ENCODE data around the gene NFKBIB.
"Not testable (repeated sequence)": the region's sequence is repeated elsewhere in the genome, so short reads cannot be mapped to it uniquely, and the experiment has no call there.

NFKBIB gene

DNA sequence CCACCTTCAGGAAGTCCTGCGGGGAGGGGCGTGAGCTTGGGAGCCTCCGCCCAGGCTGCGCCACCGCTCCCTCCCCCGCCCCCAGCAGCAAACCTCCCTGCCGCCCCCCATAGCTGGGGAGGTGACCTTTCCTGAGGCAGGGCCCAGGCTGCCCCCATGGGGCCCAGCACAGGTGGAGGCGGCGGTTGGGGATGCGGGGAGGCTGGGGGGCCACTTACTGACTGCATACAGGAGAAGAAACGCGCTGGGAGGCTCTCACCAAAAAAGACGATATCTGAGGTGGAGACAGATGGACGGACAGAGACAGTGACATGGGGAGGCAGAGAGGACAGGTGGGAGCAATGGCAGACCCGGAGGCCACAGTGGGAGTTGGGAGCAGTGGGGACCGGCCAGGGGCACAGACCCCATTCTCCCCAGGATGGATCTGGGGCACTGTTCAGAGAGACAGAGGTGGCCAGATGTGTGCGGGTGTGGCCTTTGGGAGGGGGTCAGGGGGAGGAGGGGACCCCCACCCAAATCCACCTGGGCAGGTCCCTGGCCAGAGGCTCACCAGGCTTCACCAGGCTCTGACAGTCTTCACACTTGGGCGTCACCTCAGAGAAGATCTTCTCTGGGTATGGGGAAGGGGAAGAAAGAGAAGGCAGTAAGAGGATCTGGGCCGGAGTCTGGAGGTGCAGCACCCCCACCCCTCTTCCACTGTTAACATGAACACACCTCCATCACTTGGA lies 18.7 kb upstream of the NFKBIB start:
- H3K4me3 Mint-ChIP-seq: no peak overlapping the region
- peak overlapping the region; percentile 82 for H3K27ac Mint-ChIP-seq
- no peaks in the 10 kb centered on the region for H3K27me3 Mint-ChIP-seq
- ATAC-seq (ENCODE audit: low read depth): no peak
- no peak for DNase-seq (ENCODE audit: low spot score in 2 of 2)
- no peaks in the 10 kb centered on the region for H3K9me3 Mint-ChIP-seq
- peaks cover 6% of the 10 kb centered on the region for H3K36me3 Mint-ChIP-seq
- peaks cover 32% of the 10 kb centered on the region for H3K4me1 Mint-ChIP-seq

GRCh38 chr19:38883286-38883685 lies 16.5 kb upstream of the NFKBIB start:
- H3K27ac Mint-ChIP-seq: peak overlapping the region; percentile 31
- ATAC-seq (ENCODE audit: low read depth) (no peak), DNase-seq (ENCODE audit: low spot score in 2 of 2) (no peak)
- no peaks in the 10 kb centered on the region for H3K9me3 Mint-ChIP-seq
- peaks cover 16% of the 10 kb centered on the region for H3K4me1 Mint-ChIP-seq
- H3K27me3 Mint-ChIP-seq: no peaks in the 10 kb centered on the region
- H3K4me3 Mint-ChIP-seq: no peak overlapping the region
- peaks cover 6% of the 10 kb centered on the region for H3K36me3 Mint-ChIP-seq

DNA sequence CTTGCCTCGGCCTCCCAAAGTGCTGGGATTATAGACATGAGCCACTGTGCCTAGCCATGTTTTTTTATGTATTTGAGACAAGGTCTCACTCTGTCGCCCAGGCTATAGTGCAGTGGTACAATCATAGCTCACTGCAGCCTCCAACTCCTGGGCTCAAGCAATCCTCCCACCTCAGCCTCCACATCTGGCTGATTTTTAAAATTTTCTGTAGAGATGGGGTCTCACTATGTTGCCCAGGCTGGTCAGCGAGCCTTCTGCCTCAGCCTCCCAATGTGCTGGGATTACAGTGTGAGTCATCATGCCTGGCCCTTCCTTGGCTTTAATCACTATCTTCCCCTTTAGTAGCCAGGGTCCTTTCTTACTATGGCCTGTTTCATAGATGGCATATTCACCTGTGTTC lies 15.1 kb upstream of the NFKBIB start:
- H3K27ac Mint-ChIP-seq: not testable (repeated sequence)

DNA sequence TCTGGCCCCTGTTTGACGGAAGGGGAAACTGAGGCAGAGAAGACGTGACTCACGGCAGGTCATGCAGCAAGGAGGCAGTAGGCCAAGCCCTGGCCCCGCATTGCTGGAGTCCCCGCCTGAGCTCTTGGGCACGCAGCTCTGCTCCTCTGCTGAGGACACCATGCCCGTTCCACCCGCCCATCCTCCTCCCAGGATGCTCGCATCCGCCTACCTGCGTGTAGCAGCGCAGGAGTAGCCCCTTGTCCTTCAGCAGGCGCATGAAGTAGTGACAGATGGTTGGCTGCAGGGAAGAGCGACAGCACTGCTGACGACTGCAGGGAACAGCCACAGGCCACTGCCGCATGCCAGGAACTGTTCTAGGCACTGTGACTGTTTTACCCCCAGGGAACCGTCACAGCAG lies 10.9 kb upstream of the NFKBIB start:
- Mint-ChIP-seq H3K4me1 (no peaks in the 10 kb centered on the region), H3K9me3 (no peaks in the 10 kb centered on the region), H3K4me3 (no peak overlapping the region), H3K36me3 (peaks cover 9% of the 10 kb centered on the region), H3K27ac (no peak overlapping the region), H3K27me3 (no peaks in the 10 kb centered on the region)
- no peak for DNase-seq (ENCODE audit: low spot score in 2 of 2)
- no peak for ATAC-seq (ENCODE audit: low read depth)

More for the DNA sequence above, 15.1 kb upstream of the NFKBIB start:
- not testable (repeated sequence) for H3K36me3 Mint-ChIP-seq; DNase-seq (ENCODE audit: low spot score in 2 of 2); ATAC-seq (ENCODE audit: low read depth); H3K4me1 Mint-ChIP-seq; H3K9me3 Mint-ChIP-seq; H3K27me3 Mint-ChIP-seq; H3K4me3 Mint-ChIP-seq

- no peaks in the 10 kb centered on the region for H3K27me3 Mint-ChIP-seq
- H3K4me3 Mint-ChIP-seq: no peak overlapping the region
- H3K9me3 Mint-ChIP-seq: no peaks in the 10 kb centered on the region
- H3K36me3 Mint-ChIP-seq: peaks cover 12% of the 10 kb centered on the region
- DNase-seq (ENCODE audit: low spot score in 2 of 2): no peak
- ATAC-seq (ENCODE audit: low read depth): no peak
- no peak overlapping the region for H3K27ac Mint-ChIP-seq
- H3K4me1 Mint-ChIP-seq: peaks cover 3% of the 10 kb centered on the region
Measured at GRCh38 chr19:38889803-38890202, 10.0 kb upstream of the NFKBIB start.

- DNase-seq (ENCODE audit: low spot score in 2 of 2) (no peak), ATAC-seq (ENCODE audit: low read depth) (no peak)
- H3K4me3 Mint-ChIP-seq: no peak overlapping the region
- H3K27me3 Mint-ChIP-seq: no peaks in the 10 kb centered on the region
- H3K27ac Mint-ChIP-seq: no peak overlapping the region
- H3K4me1 Mint-ChIP-seq: peaks cover 3% of the 10 kb centered on the region
- peaks cover 10% of the 10 kb centered on the region for H3K36me3 Mint-ChIP-seq
- no peaks in the 10 kb centered on the region for H3K9me3 Mint-ChIP-seq
Measured at GRCh38 chr19:38890686-38891085, 9.1 kb upstream of the NFKBIB start.

- peaks cover 5% of the 10 kb centered on the region for H3K4me1 Mint-ChIP-seq
- H3K4me3 Mint-ChIP-seq: no peak overlapping the region
- H3K9me3 Mint-ChIP-seq: no peaks in the 10 kb centered on the region
- ATAC-seq (ENCODE audit: low read depth): no peak
- peaks cover 12% of the 10 kb centered on the region for H3K36me3 Mint-ChIP-seq
- no peaks in the 10 kb centered on the region for H3K27me3 Mint-ChIP-seq
- no peak for DNase-seq (ENCODE audit: low spot score in 2 of 2)
- no peak overlapping the region for H3K27ac Mint-ChIP-seq
Measured at GRCh38 chr19:38891771-38892170, 8.0 kb upstream of the NFKBIB start.

GRCh38 chr19:38892841-38893240 lies 6.9 kb upstream of the NFKBIB start:
- DNase-seq (ENCODE audit: low spot score in 2 of 2) (no peak), ATAC-seq (ENCODE audit: low read depth) (no peak)
- Mint-ChIP-seq H3K4me1 (peaks cover 11% of the 10 kb centered on the region), H3K9me3 (no peaks in the 10 kb centered on the region), H3K36me3 (peaks cover 12% of the 10 kb centered on the region), H3K4me3 (no peak overlapping the region), H3K27ac (no peak overlapping the region), H3K27me3 (no peaks in the 10 kb centered on the region)

DNA sequence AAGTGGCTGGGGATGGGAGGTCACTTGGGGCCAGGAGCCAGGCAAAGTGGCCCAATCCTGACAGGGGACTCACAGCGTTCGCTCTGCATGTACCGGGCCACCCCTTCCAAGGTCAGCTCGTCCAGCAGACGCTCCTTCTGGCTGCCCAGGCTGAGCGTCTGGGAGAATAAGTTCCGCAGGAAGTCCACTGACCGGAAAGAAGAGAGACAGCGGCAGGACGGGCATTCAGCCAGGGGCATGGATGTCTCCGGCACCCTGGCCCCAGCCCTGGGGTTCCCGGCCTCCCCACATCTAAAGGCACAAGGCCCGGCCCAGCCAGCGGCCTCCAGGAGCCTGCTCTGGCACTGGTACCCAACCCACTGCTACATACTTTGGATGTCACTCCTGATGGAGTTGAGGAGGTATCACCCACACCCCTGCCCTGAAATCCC lies 6.4 kb upstream of the NFKBIB start:
- Mint-ChIP-seq H3K4me1 (peaks cover 14% of the 10 kb centered on the region), H3K36me3 (peaks cover 12% of the 10 kb centered on the region), H3K27me3 (no peaks in the 10 kb centered on the region), H3K27ac (no peak overlapping the region), H3K4me3 (no peak overlapping the region), H3K9me3 (no peaks in the 10 kb centered on the region)
- ATAC-seq (ENCODE audit: low read depth): no peak
- no peak for DNase-seq (ENCODE audit: low spot score in 2 of 2)

- Mint-ChIP-seq H3K27me3 (no peaks in the 10 kb centered on the region), H3K27ac (peak overlapping the region; percentile 77), H3K4me3 (no peak overlapping the region), H3K36me3 (peaks cover 9% of the 10 kb centered on the region), H3K9me3 (no peaks in the 10 kb centered on the region), H3K4me1 (peaks cover 21% of the 10 kb centered on the region)
- DNase-seq (ENCODE audit: low spot score in 2 of 2) (no peak), ATAC-seq (ENCODE audit: low read depth) (no peak)
Measured at GRCh38 chr19:38894968-38895367, 4.8 kb upstream of the NFKBIB start.

DNA sequence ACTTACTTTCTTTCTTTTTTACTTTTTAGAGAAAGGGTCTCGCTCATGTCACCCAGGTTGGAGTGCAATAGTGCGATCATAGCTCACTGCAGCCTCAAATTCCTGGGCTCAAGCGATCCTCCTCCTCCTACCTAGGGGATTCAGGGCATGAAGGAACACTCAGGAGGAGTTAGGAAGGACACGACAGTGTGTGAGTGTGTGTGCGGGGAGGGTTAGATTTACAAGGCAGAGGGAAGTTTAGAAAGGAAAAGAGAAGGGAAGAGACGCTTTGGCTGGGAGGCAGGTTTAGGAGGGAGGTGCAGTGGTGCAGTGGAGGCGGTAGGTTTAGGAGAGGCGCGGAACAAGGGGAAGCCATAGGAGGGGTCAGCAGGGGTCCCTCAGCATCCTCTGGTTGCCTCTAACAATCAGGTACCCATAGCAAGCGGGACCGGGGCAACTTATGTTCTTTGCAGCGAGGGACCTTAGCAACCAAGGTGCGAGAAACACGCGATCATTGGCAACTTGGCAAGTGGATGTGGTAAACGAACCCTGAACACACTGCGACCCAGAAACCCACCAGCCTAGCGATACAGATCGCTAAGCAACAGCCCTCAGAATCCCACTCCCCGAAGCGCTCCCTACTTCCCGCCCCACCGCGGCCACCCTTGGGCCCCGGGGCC lies 852 bp upstream of the NFKBIB start:
- Mint-ChIP-seq H3K27ac (peak overlapping the region; percentile 96), H3K9me3 (peaks cover 2% of the 10 kb centered on the region), H3K27me3 (no peaks in the 10 kb centered on the region), H3K4me3 (peak overlapping the region; percentile 96), H3K4me1 (peaks cover 30% of the 10 kb centered on the region), H3K36me3 (peaks cover 8% of the 10 kb centered on the region)
- DNase-seq (ENCODE audit: low spot score in 2 of 2) (no peak), ATAC-seq (ENCODE audit: low read depth) (no peak)

DNA sequence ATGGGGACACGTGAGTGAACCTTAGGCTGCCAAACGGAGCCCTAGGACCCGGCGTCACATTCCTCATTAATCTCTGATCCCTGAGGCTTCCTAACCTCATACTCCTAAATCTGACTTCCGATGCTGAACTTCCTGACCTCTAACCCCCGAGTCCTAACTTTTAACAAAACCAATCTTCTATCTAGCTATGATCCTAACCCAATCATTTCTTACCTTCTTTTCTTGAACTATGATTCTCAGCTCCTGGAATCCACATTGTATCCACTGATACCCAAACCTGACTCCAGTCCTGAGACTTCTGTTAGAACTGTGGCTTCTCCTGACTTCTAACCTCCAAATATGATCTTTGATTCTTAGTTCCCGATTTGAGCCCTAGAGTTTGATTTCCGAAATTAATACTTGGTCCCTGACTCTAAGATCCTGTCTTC lies 447 bp downstream of the NFKBIB start:
- H3K27me3 Mint-ChIP-seq: no peaks in the 10 kb centered on the region
- peaks cover 31% of the 10 kb centered on the region for H3K4me1 Mint-ChIP-seq
- ATAC-seq (ENCODE audit: low read depth) (no peak), DNase-seq (ENCODE audit: low spot score in 2 of 2) (no peak)
- peak overlapping the region; percentile 96 for H3K4me3 Mint-ChIP-seq
- H3K27ac Mint-ChIP-seq: peak overlapping the region; percentile 96
- H3K36me3 Mint-ChIP-seq: peaks cover 13% of the 10 kb centered on the region
- peaks cover 2% of the 10 kb centered on the region for H3K9me3 Mint-ChIP-seq

- no peak for ATAC-seq (ENCODE audit: low read depth)
- Mint-ChIP-seq H3K4me1 (peaks cover 30% of the 10 kb centered on the region), H3K27me3 (no peaks in the 10 kb centered on the region), H3K27ac (peak overlapping the region; percentile 96), H3K9me3 (peaks cover 2% of the 10 kb centered on the region), H3K36me3 (peaks cover 16% of the 10 kb centered on the region), H3K4me3 (peak overlapping the region; percentile 73)
- no peak for DNase-seq (ENCODE audit: low spot score in 2 of 2)
Measured at GRCh38 chr19:38900743-38901190, 998 bp downstream of the NFKBIB start.

- ATAC-seq (ENCODE audit: low read depth): no peak
- DNase-seq (ENCODE audit: low spot score in 2 of 2): no peak
- H3K27me3 Mint-ChIP-seq: no peaks in the 10 kb centered on the region
- peaks cover 29% of the 10 kb centered on the region for H3K4me1 Mint-ChIP-seq
- no peak overlapping the region for H3K4me3 Mint-ChIP-seq
- peak overlapping the region; percentile 38 for H3K27ac Mint-ChIP-seq
- peaks cover 15% of the 10 kb centered on the region for H3K36me3 Mint-ChIP-seq
- H3K9me3 Mint-ChIP-seq: peaks cover 2% of the 10 kb centered on the region
Measured at GRCh38 chr19:38901683-38902082, 1.9 kb downstream of the NFKBIB start.
